Measurements from ENCODE around the gene TNFRSF8. TPM values are rescaled to one million over a fixed set of nuclear protein-coding genes. Genes with fewer than 3 reads are reported as not detected.

TNFRSF8 gene
- total and polyA plus RNA-seq, 9 of the 15 experiments (the other 6 are each of a cell fraction or from before 2014, with no cell fraction given), result 3.5 to 38.4 (median 17.1) TPM

DNA sequence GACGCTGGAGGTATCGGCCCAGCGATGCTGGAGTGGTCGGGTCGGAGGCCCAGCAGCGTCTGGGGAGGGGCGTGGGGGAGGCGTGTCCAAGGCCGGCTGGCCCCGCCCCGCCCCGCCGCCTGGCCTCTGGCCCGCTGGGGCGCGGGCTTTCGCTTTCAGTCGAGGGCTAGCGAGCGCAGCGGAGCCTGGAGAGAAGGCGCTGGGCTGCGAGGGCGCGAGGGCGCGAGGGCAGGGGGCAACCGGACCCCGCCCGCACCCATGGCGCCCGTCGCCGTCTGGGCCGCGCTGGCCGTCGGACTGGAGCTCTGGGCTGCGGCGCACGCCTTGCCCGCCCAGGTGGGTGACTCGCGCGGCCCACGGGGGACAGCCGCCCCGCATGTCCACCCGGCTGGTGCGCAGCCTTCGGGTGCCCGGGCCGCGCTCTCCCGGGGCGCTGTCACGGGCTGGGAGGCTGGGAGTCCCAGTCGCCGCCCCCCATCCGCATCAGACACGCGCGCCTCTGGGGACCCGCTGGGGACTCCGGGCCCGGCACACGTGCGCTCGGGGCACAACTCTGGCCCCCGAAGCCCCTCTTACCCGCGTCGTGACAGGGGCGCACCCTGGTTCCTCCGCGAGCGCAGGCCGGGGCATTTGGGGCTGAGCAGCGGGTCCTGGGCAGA is 103.9 kb downstream of the TNFRSF8 start, which contains the start of gene TNFRSF1B (continued):
- TF ChIP-seq, protein P1, sequence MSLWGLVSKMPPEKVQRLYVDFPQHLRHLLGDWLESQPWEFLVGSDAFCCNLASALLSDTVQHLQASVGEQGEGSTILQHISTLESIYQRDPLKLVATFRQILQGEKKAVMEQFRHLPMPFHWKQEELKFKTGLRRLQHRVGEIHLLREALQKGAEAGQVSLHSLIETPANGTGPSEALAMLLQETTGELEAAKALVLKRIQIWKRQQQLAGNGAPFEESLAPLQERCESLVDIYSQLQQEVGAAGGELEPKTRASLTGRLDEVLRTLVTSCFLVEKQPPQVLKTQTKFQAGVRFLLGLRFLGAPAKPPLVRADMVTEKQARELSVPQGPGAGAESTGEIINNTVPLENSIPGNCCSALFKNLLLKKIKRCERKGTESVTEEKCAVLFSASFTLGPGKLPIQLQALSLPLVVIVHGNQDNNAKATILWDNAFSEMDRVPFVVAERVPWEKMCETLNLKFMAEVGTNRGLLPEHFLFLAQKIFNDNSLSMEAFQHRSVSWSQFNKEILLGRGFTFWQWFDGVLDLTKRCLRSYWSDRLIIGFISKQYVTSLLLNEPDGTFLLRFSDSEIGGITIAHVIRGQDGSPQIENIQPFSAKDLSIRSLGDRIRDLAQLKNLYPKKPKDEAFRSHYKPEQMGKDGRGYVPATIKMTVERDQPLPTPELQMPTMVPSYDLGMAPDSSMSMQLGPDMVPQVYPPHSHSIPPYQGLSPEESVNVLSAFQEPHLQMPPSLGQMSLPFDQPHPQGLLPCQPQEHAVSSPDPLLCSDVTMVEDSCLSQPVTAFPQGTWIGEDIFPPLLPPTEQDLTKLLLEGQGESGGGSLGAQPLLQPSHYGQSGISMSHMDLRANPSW (CRISPR knock-in tag; IDR thresholded peaks at IDR 0.05), result no peak
- TF ChIP-seq, protein P2, sequence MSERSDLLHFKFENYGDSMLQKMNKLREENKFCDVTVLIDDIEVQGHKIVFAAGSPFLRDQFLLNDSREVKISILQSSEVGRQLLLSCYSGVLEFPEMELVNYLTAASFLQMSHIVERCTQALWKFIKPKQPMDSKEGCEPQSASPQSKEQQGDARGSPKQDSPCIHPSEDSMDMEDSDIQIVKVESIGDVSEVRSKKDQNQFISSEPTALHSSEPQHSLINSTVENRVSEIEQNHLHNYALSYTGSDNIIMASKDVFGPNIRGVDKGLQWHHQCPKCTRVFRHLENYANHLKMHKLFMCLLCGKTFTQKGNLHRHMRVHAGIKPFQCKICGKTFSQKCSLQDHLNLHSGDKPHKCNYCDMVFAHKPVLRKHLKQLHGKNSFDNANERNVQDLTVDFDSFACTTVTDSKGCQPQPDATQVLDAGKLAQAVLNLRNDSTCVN (CRISPR knock-in tag; IDR thresholded peaks at IDR 0.05), result no peak
- no peak for TF ChIP-seq SMAD2 (IDR thresholded peaks at IDR 0.05; ENCODE audit: low read depth, low read length)
- peak; percentile 59 for TF ChIP-seq U2AF1 (optimal IDR thresholded peaks at IDR 0.05; ENCODE audit: low read depth, low read length)
- TF ChIP-seq, protein P3, sequence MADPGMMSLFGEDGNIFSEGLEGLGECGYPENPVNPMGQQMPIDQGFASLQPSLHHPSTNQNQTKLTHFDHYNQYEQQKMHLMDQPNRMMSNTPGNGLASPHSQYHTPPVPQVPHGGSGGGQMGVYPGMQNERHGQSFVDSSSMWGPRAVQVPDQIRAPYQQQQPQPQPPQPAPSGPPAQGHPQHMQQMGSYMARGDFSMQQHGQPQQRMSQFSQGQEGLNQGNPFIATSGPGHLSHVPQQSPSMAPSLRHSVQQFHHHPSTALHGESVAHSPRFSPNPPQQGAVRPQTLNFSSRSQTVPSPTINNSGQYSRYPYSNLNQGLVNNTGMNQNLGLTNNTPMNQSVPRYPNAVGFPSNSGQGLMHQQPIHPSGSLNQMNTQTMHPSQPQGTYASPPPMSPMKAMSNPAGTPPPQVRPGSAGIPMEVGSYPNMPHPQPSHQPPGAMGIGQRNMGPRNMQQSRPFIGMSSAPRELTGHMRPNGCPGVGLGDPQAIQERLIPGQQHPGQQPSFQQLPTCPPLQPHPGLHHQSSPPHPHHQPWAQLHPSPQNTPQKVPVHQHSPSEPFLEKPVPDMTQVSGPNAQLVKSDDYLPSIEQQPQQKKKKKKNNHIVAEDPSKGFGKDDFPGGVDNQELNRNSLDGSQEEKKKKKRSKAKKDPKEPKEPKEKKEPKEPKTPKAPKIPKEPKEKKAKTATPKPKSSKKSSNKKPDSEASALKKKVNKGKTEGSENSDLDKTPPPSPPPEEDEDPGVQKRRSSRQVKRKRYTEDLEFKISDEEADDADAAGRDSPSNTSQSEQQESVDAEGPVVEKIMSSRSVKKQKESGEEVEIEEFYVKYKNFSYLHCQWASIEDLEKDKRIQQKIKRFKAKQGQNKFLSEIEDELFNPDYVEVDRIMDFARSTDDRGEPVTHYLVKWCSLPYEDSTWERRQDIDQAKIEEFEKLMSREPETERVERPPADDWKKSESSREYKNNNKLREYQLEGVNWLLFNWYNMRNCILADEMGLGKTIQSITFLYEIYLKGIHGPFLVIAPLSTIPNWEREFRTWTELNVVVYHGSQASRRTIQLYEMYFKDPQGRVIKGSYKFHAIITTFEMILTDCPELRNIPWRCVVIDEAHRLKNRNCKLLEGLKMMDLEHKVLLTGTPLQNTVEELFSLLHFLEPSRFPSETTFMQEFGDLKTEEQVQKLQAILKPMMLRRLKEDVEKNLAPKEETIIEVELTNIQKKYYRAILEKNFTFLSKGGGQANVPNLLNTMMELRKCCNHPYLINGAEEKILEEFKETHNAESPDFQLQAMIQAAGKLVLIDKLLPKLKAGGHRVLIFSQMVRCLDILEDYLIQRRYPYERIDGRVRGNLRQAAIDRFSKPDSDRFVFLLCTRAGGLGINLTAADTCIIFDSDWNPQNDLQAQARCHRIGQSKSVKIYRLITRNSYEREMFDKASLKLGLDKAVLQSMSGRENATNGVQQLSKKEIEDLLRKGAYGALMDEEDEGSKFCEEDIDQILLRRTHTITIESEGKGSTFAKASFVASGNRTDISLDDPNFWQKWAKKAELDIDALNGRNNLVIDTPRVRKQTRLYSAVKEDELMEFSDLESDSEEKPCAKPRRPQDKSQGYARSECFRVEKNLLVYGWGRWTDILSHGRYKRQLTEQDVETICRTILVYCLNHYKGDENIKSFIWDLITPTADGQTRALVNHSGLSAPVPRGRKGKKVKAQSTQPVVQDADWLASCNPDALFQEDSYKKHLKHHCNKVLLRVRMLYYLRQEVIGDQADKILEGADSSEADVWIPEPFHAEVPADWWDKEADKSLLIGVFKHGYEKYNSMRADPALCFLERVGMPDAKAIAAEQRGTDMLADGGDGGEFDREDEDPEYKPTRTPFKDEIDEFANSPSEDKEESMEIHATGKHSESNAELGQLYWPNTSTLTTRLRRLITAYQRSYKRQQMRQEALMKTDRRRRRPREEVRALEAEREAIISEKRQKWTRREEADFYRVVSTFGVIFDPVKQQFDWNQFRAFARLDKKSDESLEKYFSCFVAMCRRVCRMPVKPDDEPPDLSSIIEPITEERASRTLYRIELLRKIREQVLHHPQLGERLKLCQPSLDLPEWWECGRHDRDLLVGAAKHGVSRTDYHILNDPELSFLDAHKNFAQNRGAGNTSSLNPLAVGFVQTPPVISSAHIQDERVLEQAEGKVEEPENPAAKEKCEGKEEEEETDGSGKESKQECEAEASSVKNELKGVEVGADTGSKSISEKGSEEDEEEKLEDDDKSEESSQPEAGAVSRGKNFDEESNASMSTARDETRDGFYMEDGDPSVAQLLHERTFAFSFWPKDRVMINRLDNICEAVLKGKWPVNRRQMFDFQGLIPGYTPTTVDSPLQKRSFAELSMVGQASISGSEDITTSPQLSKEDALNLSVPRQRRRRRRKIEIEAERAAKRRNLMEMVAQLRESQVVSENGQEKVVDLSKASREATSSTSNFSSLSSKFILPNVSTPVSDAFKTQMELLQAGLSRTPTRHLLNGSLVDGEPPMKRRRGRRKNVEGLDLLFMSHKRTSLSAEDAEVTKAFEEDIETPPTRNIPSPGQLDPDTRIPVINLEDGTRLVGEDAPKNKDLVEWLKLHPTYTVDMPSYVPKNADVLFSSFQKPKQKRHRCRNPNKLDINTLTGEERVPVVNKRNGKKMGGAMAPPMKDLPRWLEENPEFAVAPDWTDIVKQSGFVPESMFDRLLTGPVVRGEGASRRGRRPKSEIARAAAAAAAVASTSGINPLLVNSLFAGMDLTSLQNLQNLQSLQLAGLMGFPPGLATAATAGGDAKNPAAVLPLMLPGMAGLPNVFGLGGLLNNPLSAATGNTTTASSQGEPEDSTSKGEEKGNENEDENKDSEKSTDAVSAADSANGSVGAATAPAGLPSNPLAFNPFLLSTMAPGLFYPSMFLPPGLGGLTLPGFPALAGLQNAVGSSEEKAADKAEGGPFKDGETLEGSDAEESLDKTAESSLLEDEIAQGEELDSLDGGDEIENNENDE (IDR thresholded peaks at IDR 0.05; ENCODE audit: low read depth, low read length), result no peak
- TF ChIP-seq, protein P4, sequence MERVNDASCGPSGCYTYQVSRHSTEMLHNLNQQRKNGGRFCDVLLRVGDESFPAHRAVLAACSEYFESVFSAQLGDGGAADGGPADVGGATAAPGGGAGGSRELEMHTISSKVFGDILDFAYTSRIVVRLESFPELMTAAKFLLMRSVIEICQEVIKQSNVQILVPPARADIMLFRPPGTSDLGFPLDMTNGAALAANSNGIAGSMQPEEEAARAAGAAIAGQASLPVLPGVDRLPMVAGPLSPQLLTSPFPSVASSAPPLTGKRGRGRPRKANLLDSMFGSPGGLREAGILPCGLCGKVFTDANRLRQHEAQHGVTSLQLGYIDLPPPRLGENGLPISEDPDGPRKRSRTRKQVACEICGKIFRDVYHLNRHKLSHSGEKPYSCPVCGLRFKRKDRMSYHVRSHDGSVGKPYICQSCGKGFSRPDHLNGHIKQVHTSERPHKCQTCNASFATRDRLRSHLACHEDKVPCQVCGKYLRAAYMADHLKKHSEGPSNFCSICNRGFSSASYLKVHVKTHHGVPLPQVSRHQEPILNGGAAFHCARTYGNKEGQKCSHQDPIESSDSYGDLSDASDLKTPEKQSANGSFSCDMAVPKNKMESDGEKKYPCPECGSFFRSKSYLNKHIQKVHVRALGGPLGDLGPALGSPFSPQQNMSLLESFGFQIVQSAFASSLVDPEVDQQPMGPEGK (CRISPR knock-in tag; IDR thresholded peaks at IDR 0.05; ENCODE audit: borderline replicate concordance), result no peak
- TF ChIP-seq, protein P5, sequence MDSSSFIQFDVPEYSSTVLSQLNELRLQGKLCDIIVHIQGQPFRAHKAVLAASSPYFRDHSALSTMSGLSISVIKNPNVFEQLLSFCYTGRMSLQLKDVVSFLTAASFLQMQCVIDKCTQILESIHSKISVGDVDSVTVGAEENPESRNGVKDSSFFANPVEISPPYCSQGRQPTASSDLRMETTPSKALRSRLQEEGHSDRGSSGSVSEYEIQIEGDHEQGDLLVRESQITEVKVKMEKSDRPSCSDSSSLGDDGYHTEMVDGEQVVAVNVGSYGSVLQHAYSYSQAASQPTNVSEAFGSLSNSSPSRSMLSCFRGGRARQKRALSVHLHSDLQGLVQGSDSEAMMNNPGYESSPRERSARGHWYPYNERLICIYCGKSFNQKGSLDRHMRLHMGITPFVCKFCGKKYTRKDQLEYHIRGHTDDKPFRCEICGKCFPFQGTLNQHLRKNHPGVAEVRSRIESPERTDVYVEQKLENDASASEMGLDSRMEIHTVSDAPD (CRISPR knock-in tag; IDR thresholded peaks at IDR 0.05), result no peak
